OCI-LY7 (cell line): ENCODE results near the gene ZNF232. TPM values are rescaled to one million over a fixed set of nuclear protein-coding genes. Genes with fewer than 3 reads are reported as not detected.

Experiments
- BruUV-seq: library from RNA; stranded (reverse); fragments of 400-500 nt; replicated peaks from 2 replicates; lab custom pipeline; 2021; lab: Mats Ljungman, UMichigan
- CTCF ChIA-PET: fragments of 300-600 bp; sonication (Branson Sonifier 250); formaldehyde crosslinking; loops from one replicate; lab custom pipeline; 2022; ENCODE audit warnings: antibody characterized with exemption; ENCODE audit not compliant: unreplicated experiment; lab: Charles Lee
- POLR2A ChIA-PET: fragments of 300-600 bp; sonication (Branson Sonifier 250); formaldehyde crosslinking; loops from one replicate; lab custom pipeline; 2022; ENCODE audit warnings: antibody characterized with exemption; lab: Charles Lee
- DNase-seq: peaks from one replicate; pipeline ENCODE4 v3.0.0-alpha.2; 2015; ENCODE audit warnings: low spot score
- H2AFZ ChIP-seq: fragments of 200-600 bp; sonication (generic), shearing (Covaris generic); 2 replicates; pipeline ENCODE4 v1.6.1; 2014; ENCODE audit warnings: mild to moderate bottlenecking, antibody characterized with exemption, low read length, moderate library complexity
- H3K27ac ChIP-seq: fragments of 200-600 bp; sonication (generic); 2 replicates; pipeline ENCODE4 v1.5.1; 2014; ENCODE audit warnings: mixed run types, low read depth, mild to moderate bottlenecking, moderate library complexity, low read length, inconsistent platforms; ENCODE audit not compliant: poor library complexity, severe bottlenecking
- H3K36me3 ChIP-seq: fragments of 200-600 bp; sonication (generic); 2 replicates; pipeline ENCODE4 v1.6.1; 2014; ENCODE audit warnings: mild to moderate bottlenecking, antibody characterized with exemption, low read length, moderate library complexity, mixed read lengths; ENCODE audit not compliant: insufficient read depth
- H3K4me1 ChIP-seq: fragments of 200-600 bp; sonication (generic); 2 replicates; pipeline ENCODE4 v1.5.1; 2014; ENCODE audit warnings: mild to moderate bottlenecking, low read length; ENCODE audit not compliant: insufficient read depth, poor library complexity, severe bottlenecking
- H3K4me2 ChIP-seq: fragments of 200-600 bp; sonication (generic); 2 replicates; pipeline ENCODE4 v1.6.1; 2014; ENCODE audit warnings: mild to moderate bottlenecking, low read length
- H3K4me3 ChIP-seq: fragments of 200-600 bp; sonication (generic); 2 replicates; pipeline ENCODE4 v1.5.1; 2014; ENCODE audit warnings: mild to moderate bottlenecking, low read depth, low read length; ENCODE audit not compliant: poor library complexity, severe bottlenecking
- H3K79me2 ChIP-seq: fragments of 200-600 bp; sonication (generic); 2 replicates; pipeline ENCODE4 v1.6.1; 2016; ENCODE audit warnings: low read depth, mild to moderate bottlenecking, low read length, moderate library complexity, mixed read lengths; ENCODE audit not compliant: insufficient read depth
- H3K9me2 ChIP-seq: fragments of 200-600 bp; sonication (generic); 2 replicates; pipeline ENCODE4 v1.6.1; 2016; ENCODE audit warnings: mild to moderate bottlenecking, low read length, mixed read lengths; ENCODE audit not compliant: insufficient read depth
- H3K9me3 ChIP-seq: fragments of 200-600 bp; sonication (generic); 2 replicates; pipeline ENCODE4 v1.6.1; 2014; ENCODE audit warnings: mild to moderate bottlenecking, mixed run types, low read length, mixed read lengths
- H4K20me1 ChIP-seq: fragments of 200-600 bp; sonication (generic); 2 replicates; pipeline ENCODE4 v1.6.1; 2014; ENCODE audit warnings: mild to moderate bottlenecking, antibody characterized with exemption, low read length, moderate library complexity, mixed read lengths; ENCODE audit not compliant: insufficient read depth
- CTCF ChIP-seq: fragments of 200-600 bp; sonication (generic); conservative IDR thresholded peaks from 2 replicates; pipeline ENCODE4 v1.5.1; 2014; ENCODE audit warnings: mild to moderate bottlenecking, antibody characterized with exemption, low read length, moderate library complexity, mixed read lengths
- EZH2phosphoT487 ChIP-seq: fragments of 200-600 bp; sonication (generic); IDR thresholded peaks from 2 replicates; pipeline ENCODE4 v1.6.1; 2018; ENCODE audit warnings: low read depth, borderline replicate concordance, mild to moderate bottlenecking, mixed run types, antibody characterized with exemption, low read length, moderate library complexity, mixed read lengths
- intact Hi-C: fragments of 100-400 bp; cut with micrococcal nuclease; formaldehyde crosslinking; loops from one replicate; pipeline ENCODE4 v1.10.0; 2022; ENCODE audit not compliant: unreplicated experiment
- total RNA-seq, 2 experiments: library from RNA; depleted of rRNA in 1 of 2; stranded (reverse); fragments of >200 nt in 1 of 2; shearing (Covaris generic) in 1 of 2; gene quantifications; 2 replicates each; pipeline ENCODE4 v1.2.3, GENCODE V29; 2014 to 2022

Gene ZNF232
- total RNA-seq, 2 experiments from 2014 or later: 21.3 to 28.3 TPM

- Histone ChIP-seq H3K9me3 (0 out of 2 replicates have a peak, but pooled peaks cover 6% of the 10 kb centered on the region), H4K20me1 (no peaks in the 10 kb centered on the region), H3K9me2 (no peaks in the 10 kb centered on the region), H3K4me3 (no peak overlapping the region), H3K4me2 (no peak overlapping the region), H3K4me1 (peaks cover 2% of the 10 kb centered on the region), H3K36me3 (peaks cover 12% of the 10 kb centered on the region), H3K79me2 (peaks cover 4% of the 10 kb centered on the region), H3K27ac (no peak overlapping the region), H2AFZ (no peak overlapping the region)
- DNase-seq: no peak
- no peak for TF ChIP-seq CTCF
- no peak for TF ChIP-seq EZH2phosphoT487
- CTCF ChIA-PET: no interaction called here
- POLR2A ChIA-PET: no interaction called here
- intact Hi-C loops: no loop called here
- BruUV-seq: no TSS peak
Observed at GRCh38 chr17:5118219-5118618, 6.5 kb upstream of the ZNF232 start.

GRCh38 chr17:5115673-5116651 is 4.3 kb upstream of the ZNF232 start, which contains the start of gene USP6:
Gene USP6, plus strand, starts transcription at chr17:5116032. Its CDS starts 14,336 bp downstream, at chr17:5130368.
- no peak within 1 kb of the TSS for H3K4me2 ChIP-seq
- CTCF ChIA-PET: no interaction called here

More at GRCh38 chr17:5115673-5116651, 4.3 kb upstream of the ZNF232 start, which contains the start of gene USP6:
- TF ChIP-seq CTCF (no peak), EZH2phosphoT487 (no peak)
- peaks cover 17% of the 10 kb centered on the region for H3K79me2 ChIP-seq
- H3K9me3 ChIP-seq: 0 out of 2 replicates have a peak, but pooled peaks cover 6% of the 10 kb centered on the region
- intact Hi-C loops: no loop called here
- no TSS peak for BruUV-seq
- H3K27ac ChIP-seq: no peak within 1 kb of the TSS
- no peaks in the 10 kb centered on the region for H3K9me2 ChIP-seq
- H3K4me1 ChIP-seq: peaks cover 7% of the 10 kb centered on the region
- peaks cover 15% of the 10 kb centered on the region for H3K36me3 ChIP-seq
- no peak within 1 kb of the TSS for H2AFZ ChIP-seq
- no peaks in the 10 kb centered on the region for H4K20me1 ChIP-seq
- no peak for DNase-seq
- POLR2A ChIA-PET: no interaction called here
- no peak within 1 kb of the TSS for H3K4me3 ChIP-seq
